WERI-Rb-1 (cell line): Measurements from ENCODE around the gene PCP4L1.
"Not testable (repeated sequence)": the region's sequence is repeated elsewhere in the genome, so short reads cannot be mapped to it uniquely, and the experiment has no call there.

Experiments used
- DNase-seq: peaks from one replicate; pipeline ENCODE4 v3.0.0-alpha.2; 2020
- H3K27ac ChIP-seq: fragments of 250-450 bp; sonication (Bioruptor Pico); 2 replicates; pipeline ENCODE4 v1.5.1; 2020; ENCODE audit warnings: mild to moderate bottlenecking, moderate library complexity
- H3K27me3 ChIP-seq: fragments of 250-450 bp; sonication (Bioruptor Pico); 2 replicates; pipeline ENCODE4 v1.5.1; 2021; ENCODE audit warnings: mild to moderate bottlenecking, low read depth, moderate library complexity; ENCODE audit not compliant: insufficient read depth, severe bottlenecking
- H3K36me3 ChIP-seq: fragments of 250-450 bp; sonication (Bioruptor Pico); 2 replicates; pipeline ENCODE4 v1.5.1; 2020; ENCODE audit warnings: mild to moderate bottlenecking, moderate library complexity
- H3K4me3 ChIP-seq: 2 replicates; pipeline ENCODE4 v1.5.1; 2011; ENCODE audit warnings: low read depth, mild to moderate bottlenecking, control low read depth, low read length
- H3K9me3 ChIP-seq: fragments of 250-450 bp; sonication (Bioruptor Pico); 2 replicates; pipeline ENCODE4 v1.5.1; 2021; ENCODE audit warnings: mild to moderate bottlenecking, moderate library complexity; ENCODE audit not compliant: severe bottlenecking
- CTCF ChIP-seq: IDR thresholded peaks from 2 replicates; pipeline ENCODE4 v1.5.1; 2011; ENCODE audit warnings: low read depth, mild to moderate bottlenecking, control low read depth, inconsistent platforms, low read length

Gene PCP4L1

GRCh38 chr1:161235957-161236775, 22.4 kb upstream of the PCP4L1 start:
- no peak for DNase-seq
- TF ChIP-seq CTCF, result no peak
- Histone ChIP-seq H3K27me3 (peaks cover 51% of the 10 kb centered on the region), H3K4me3 (no peak overlapping the region), H3K36me3 (no peaks in the 10 kb centered on the region), H3K27ac (no peak overlapping the region), H3K9me3 (no peaks in the 10 kb centered on the region)

- no peak for TF ChIP-seq CTCF
- Histone ChIP-seq H3K4me3 (no peak within 1 kb of the TSS), H3K27ac (no peak within 1 kb of the TSS), H3K27me3 (peaks cover 70% of the 10 kb centered on the region), H3K9me3 (no peaks in the 10 kb centered on the region), H3K36me3 (no peaks in the 10 kb centered on the region)
- DNase-seq, result no peak
These were observed 20.5 kb upstream of the PCP4L1 start, which contains the start of gene NR1I3 for GRCh38 chr1:161238039-161238473. NR1I3 (minus strand) TSS chr1:161238203; CDS start chr1:161236565, 1,638 bp downstream.

- Histone ChIP-seq H3K4me3 (no peak overlapping the region), H3K36me3 (no peaks in the 10 kb centered on the region), H3K9me3 (no peaks in the 10 kb centered on the region), H3K27ac (no peak overlapping the region), H3K27me3 (peaks cover 77% of the 10 kb centered on the region)
- no peak for DNase-seq
- no peak for TF ChIP-seq CTCF
These were observed 16.9 kb upstream of the PCP4L1 start for GRCh38 chr1:161241682-161242081.

GRCh38 chr1:161242313-161242712, 16.2 kb upstream of the PCP4L1 start:
- no peaks in the 10 kb centered on the region for H3K9me3 ChIP-seq
- no peak for TF ChIP-seq CTCF
- no peak for DNase-seq

GRCh38 chr1:161244888-161245287, 13.7 kb upstream of the PCP4L1 start:
- peaks cover 11% of the 10 kb centered on the region for H3K9me3 ChIP-seq
- TF ChIP-seq CTCF, result no peak
- no peak overlapping the region for H3K4me3 ChIP-seq
- no peak overlapping the region for H3K27ac ChIP-seq
- peaks cover 77% of the 10 kb centered on the region for H3K27me3 ChIP-seq
- H3K36me3 ChIP-seq, result no peaks in the 10 kb centered on the region
- no peak for DNase-seq

More at GRCh38 chr1:161242313-161242712, 16.2 kb upstream of the PCP4L1 start:
- no peaks in the 10 kb centered on the region for H3K36me3 ChIP-seq
- no peak overlapping the region for H3K4me3 ChIP-seq
- H3K27me3 ChIP-seq, result peaks cover 77% of the 10 kb centered on the region
- H3K27ac ChIP-seq, result no peak overlapping the region

GRCh38 chr1:161250100-161250499, 8.4 kb upstream of the PCP4L1 start:
- H3K9me3 ChIP-seq, result peaks cover 24% of the 10 kb centered on the region
- not testable (repeated sequence) for DNase-seq, H3K4me3 ChIP-seq, H3K27ac ChIP-seq, H3K36me3 ChIP-seq
- peaks cover 90% of the 10 kb centered on the region for H3K27me3 ChIP-seq
